GM19193 (cell line): Measurements from ENCODE around the gene ALKBH6.

ENCODE experiments used
- POLR2A ChIP-seq: IDR thresholded peaks from 4 replicates; pipeline ENCODE4 v1.6.1; 2011; ENCODE audit not compliant: insufficient read depth, insufficient read length; ENCODE audit errors: extremely low read depth

The ALKBH6 gene

DNA sequence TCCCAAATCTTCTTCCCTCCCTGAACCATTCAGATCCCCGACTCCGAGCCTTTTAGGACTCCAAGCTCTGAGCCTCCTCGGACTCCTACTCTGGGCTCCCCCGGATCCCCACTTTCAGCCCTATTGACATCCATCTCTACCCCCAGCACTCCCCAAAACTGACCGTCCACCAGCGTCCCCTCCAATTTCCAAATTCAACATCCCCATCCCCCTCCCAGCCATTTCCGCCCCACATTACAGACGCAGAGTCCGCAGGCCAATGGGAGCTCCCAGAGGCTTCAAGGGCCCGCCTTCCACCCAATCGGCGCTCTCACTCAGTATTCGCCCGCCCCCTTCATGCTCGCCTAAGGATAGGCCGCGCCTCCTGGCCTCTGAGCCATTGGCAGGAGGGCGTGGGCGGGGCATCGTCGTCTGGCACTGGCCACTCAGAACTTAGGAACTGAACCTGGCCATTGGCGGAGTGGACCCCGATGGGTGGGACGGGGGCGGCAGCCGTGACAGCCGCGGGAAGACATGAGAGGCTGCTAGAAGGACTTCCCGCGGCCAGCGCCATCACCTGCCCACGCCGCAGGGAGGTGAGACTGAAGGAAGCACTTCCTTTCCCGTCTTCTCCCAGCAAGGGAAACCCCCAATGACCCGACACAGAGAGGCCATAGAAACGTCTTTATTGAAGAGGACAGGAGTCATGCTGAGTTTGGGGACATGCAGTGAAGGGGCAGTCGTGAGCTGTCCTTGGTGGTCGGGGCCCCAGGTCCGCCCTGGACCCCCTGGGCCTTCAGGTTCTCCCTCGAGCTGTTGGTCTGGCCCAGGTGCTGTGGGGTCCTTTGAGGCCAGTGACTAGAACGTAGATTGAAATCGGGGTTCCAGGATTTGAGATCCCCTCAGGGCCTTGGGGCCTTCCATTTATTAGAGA lies at the start of gene ALKBH6:
ALKBH6 (minus strand) TSS at position 202 of the 913 bp plus-strand sequence. CDS start 816 bp downstream, outside the sequence.
- peak; percentile 66 for TF ChIP-seq POLR2A

DNA sequence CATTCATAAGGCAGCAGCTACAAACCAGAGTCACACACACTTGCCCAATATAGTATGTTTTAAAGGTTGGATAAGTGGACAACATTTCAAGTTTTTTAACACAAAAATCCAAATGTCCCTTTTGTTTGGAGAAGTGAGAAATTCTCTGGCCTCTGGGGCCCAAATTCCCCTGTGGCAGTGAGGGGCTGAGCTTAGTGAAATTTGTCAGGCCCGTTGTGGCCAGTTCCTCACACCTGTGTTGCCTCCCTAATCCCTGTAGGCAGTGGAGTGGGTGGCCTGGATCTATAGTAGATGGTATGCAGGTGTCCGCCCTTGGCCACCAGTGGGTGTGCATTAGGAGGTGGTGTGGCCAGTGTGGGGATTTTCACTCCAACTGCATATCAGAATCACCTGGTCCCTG lies 47.4 kb upstream of the ALKBH6 start:
- TF ChIP-seq POLR2A: no peak

DNA sequence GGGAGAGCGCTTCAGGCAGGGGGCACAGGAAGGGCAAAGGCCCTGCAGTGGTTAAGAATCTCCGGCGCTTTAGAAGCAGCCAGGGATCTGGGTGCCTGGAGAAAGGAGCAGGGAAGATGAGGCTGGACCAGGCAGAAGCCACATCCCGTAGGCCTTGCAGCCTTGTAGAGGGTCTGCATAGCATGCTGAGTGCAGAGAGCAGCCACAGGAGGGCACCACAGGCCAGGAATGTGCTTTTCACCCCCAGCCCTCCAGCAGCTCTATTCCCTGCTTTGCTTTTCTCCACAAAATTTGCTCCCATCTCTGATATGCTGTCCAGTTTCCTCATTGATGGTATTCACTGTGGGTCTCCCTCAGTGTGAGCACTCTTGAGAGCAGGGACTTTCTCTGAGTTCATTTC lies 46.4 kb upstream of the ALKBH6 start:
- TF ChIP-seq POLR2A: no peak

DNA sequence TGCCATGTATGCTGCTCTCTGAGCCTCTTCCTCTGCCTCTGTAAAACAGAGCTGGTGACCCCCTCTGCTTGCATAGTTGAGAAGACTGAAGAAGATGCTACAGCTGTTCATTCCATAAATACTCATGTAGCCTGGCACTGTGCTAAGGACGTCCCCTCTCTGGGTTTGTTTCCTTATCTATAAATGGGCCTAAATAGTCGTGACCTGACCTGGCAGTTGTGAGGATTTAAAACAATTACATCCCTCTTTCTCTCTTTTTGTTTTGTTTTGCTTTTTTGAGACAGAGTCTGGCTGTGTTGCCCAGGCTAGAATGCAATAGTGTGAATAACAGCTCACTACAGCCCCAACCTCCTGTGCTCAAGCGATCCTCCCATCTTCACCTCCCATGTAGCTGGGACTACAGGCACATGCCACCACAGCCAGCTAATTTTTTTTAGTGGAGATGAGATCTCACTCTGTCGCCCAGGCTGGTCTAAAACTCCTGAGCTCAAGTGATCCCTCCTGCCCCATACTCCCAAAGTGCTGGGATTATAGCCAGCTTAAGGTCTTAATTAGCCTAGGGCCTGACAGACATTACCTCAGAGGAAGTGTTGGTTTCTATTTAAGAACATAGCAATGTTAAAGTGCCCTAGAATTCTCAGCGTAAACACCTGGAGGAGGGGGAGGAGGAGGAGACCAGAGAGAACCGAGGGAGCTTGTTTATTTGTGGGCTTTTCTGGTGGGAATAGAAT lies 45.3 kb upstream of the ALKBH6 start:
- TF ChIP-seq POLR2A: no peak

DNA sequence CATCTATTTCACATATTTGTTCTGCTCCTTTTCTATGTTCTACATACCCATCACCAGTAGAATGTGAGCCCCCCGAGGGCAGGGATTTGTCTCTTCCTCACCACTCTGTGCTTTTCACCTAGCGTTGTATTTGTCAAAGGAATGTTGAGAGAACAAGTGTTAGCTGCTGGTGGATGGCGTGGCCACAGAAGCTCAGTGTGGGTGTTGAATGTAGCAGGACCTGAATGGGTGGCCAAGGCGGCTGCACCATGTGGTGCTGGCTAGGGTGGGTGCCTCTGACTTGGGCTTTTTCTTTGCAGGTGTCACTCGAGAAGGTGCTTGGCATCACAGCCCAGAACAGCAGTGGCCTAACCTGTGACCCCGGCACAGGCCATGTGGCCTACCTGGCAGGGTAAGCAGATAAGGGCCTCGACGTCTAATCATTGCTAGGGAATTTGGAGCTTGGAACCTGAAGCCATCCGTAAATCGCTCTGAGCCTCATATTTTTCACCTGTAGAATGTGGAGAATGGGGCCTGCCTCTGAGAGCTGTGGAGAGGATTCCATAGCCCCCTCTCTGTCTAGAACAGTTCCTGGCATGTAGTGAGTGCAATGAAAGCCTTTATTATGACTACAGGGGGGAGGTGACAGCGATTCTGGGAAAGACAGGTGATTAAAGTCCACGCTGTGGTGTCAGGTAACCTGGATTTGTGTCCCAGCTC lies 44.6 kb upstream of the ALKBH6 start:
- TF ChIP-seq POLR2A: no peak

DNA sequence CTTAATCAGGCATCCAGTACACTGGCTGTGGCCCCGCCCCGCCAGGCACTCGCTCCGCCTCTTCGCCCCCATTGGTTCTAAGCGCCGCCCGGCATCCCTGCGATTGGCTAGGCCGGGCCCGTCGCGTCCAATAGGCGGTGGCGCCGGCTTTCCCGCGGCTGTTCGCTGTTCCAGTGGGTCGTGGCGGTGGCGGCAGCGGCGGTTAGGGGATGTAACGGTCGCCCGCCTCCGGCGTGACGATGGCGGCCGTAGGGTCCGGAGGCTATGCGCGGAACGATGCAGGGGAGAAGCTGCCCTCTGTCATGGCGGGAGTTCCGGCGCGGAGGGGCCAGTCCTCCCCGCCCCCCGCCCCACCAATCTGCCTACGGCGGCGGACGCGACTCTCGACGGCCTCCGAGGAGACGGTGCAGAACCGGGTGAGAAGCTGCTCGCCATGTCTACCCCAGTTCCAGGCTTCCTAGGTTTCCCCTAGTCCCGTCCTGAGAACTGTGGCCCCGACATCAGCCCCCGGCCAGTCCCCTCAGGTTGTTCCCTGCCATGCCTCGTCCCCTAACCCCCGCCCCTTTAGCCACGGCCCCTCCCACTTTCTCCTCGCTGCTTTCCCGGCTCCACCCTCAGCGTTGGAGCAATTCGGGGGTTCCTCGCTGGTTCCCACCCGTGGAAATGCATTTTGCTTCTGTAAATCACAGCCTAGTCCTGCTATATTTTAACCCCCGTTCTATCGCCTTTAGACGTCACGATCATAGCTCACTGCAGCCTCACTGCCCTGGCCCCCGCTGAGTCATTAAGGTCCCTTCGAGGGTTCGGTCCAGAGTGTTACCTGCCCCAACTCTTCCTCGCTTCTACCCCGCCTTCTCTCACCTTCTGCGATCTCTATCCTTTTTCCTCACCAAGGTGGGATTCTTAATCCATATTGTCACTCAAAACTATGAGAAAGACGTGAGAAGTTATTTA lies 41.0 kb upstream of the ALKBH6 start, which contains the start of gene WDR62:
WDR62 (plus strand) TSS at position 165 of the 954 bp plus-strand sequence; CDS start at position 240, 75 bp downstream.
- TF ChIP-seq POLR2A: peak; percentile 66

DNA sequence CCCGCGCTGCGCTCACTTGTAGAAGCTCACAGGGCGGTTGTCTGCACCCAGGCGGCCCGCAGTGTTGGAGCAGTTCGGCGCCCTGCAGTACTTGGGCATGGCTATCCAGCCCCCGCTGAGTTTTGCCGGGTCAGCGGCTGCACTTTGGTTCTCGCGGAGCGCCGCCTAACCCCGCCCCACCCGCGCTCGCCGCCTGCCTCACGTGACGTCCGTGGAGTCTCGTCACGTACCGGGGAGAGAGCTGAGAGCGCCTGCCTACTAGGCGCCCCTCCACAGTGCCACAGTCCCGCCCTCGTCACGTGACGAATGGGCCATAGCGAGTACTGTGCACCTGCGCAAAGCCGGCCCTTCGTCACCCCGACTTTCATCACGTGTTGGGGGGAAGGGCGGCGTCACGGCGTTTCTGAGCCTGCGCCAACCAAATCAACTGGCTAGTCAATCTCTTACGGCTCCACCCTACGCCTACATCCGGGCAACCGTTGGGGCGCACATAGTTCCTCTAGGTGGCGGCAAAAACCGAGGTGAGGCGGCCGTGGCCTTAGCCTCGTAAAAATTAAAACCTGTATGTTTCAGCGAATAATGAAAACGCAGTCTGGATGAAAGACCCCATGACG lies 40.2 kb upstream of the ALKBH6 start, which contains the start of gene THAP8:
THAP8 (minus strand) TSS at position 167 of the 614 bp plus-strand sequence; CDS start at position 99, 68 bp downstream.
- TF ChIP-seq POLR2A: peak; percentile 72

DNA sequence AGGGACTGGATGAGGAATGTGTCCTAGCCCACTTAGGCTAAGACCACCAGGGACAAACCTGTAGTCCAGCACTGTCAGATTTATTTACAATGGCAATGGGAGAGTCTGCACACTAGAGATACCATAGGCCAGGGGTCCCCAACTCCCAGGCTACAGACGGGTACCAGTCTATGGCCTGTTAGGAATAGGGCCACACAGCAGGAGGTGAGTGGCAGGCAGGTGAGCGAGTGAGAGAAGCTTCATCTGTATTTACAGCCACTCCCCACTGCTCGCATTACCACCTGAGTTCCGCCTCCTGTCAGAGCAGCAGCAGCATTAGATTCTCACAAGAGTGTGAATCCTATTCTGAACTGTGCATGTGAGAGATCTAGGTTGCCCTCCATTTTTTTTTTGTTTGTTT lies 37.6 kb upstream of the ALKBH6 start:
- no peak for TF ChIP-seq POLR2A

DNA sequence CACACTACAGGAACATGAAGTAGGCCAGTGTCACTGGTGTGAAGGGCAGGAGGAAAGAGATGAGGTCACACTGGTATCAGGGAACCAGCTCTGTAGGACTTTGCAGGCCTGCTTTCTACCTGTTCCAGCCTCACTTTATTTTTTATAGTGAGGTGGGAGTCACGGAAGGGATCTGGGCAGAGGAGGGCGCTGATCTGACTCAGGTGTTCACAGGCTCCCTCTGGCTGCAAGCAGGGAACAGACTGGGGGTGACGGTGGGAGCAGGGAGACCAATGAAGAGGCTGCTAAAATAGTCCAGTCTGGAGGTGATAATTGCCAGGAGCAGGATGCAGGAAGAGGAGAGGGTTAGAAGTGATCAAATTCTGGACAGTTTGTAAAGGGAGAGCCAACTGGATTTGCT lies 37.2 kb upstream of the ALKBH6 start:
- no peak for TF ChIP-seq POLR2A

DNA sequence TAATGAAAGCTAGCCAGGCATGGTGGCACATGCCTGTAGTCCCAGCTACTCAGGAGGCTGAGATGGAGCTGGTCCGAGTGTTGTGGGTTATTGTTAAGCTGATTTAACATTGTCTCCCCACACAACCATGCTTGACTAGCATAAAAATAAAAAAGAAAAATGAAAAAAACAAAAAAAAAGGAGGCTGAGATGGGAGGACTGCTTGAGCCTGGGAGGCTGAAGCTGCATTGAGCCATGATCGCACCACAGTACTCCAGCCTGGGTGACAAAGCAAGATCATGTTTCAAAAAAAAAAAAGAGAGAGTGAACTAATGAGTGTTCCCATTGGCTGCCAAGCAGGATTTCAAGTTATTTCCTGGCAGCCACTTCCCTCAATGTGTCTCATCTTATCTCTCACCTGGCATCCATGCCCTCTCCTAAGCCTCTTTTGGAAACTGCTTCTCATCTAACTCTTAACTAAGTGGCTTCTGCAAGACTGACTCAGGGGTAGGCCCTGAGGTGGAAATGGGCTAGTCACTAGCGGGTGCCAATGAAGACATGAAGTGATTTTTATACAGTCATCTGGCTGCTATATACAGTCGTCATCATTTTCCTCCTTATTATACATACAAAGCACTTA lies 35.2 kb upstream of the ALKBH6 start:
- no peak for TF ChIP-seq POLR2A

DNA sequence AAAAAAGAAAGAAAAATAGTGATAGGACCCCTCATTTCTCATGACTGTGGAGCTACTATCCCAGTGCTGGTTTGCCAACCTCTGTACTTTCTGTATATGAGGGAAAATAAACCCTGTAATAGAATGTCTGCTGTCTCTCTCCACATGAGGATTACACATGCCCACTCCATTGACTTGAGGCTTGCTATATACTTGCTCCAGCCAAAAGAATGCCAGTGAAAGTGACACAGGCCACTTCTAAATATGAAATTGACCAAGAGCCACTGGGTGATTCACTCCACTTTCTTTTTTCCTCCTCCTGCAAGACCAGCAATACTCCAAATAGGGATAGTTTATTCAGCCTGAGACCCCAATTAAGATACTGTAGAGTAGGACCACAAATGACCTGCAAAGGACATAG lies 33.8 kb upstream of the ALKBH6 start:
- TF ChIP-seq POLR2A: no peak

DNA sequence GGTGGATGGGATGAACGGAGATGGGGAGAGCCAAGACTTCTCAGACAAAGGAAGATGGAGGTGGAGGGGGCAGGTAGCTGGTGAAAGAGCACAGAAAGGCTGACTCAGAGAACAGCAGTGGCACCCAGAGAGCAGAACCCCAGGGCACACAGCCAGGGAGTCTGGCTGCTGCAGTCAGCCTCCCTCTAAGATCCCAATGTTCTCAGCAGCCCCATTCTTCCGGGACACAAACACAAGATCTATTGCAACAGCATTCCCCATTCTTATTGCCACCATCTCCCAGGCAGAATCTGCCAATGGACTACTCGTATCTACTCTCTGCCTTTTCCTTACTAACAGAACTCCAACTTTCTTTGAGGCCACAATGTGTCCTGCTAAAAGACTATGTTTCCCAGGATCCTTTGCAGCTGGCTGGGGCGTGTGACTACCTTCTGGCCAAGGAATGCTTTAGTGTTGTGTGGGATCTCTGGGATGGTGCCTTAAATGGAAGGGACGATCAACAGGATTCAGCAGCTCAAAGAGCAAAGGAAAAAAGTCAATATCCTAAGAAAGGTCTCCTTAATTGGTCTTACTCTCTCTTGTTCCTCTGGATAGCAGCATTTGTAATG lies 32.5 kb upstream of the ALKBH6 start:
- TF ChIP-seq POLR2A: no peak

DNA sequence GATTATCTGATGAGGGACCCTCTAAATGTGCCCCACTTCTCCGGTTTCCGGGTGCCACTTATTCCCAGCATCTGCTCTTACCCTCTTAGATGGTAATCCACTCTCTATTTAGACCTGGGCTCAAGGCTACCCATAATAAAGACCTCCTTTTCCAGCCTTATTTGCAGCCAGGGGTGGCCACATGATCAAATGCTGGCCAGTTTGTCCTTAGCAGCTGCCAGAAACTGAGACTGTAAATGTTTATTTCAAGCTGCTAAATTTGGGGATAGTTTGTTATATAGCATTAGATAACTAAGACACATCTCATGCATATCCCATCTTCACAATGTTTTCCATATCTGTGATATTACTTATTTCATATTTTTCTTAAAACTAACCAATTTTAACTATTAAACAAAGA lies 29.9 kb upstream of the ALKBH6 start:
- TF ChIP-seq POLR2A: no peak
